Endodermal cell (in vitro differentiated cells): Measurements from ENCODE around the gene NLGN1. TPM values are rescaled to one million over a fixed set of nuclear protein-coding genes. Genes with fewer than 3 reads are reported as not detected.

ENCODE experiments used
- DNase-seq: peaks from one replicate; pipeline ENCODE4 v3.0.0-alpha.2; 2017
- H3K27ac ChIP-seq: 2 replicates; pipeline ENCODE4 v1.5.1; 2013; ENCODE audit warnings: mild to moderate bottlenecking, low read depth, low read length, moderate library complexity
- H3K27me3 ChIP-seq: 2 replicates; pipeline ENCODE4 v1.6.1; 2013; ENCODE audit warnings: mild to moderate bottlenecking, low read length, moderate library complexity; ENCODE audit not compliant: insufficient read depth, control insufficient read depth, poor library complexity, severe bottlenecking
- H3K36me3 ChIP-seq: 2 replicates; pipeline ENCODE4 v1.7.0; 2013; ENCODE audit warnings: mild to moderate bottlenecking, low read length, moderate library complexity; ENCODE audit not compliant: control insufficient read depth, insufficient read depth
- H3K4me1 ChIP-seq: one replicate; pipeline ENCODE4 v1.7.0; 2013; ENCODE audit warnings: low read length; ENCODE audit not compliant: control insufficient read depth, insufficient read depth
- H3K4me3 ChIP-seq: 2 replicates; pipeline ENCODE4 v1.5.1; 2013; ENCODE audit warnings: mild to moderate bottlenecking, low read length, moderate library complexity
- H3K9ac ChIP-seq: 2 replicates; pipeline ENCODE4 v1.6.1; 2013; ENCODE audit warnings: mild to moderate bottlenecking, low read length, moderate library complexity; ENCODE audit not compliant: poor library complexity, severe bottlenecking; ENCODE audit errors: extremely low read depth
- H3K9me3 ChIP-seq: 2 replicates; pipeline ENCODE4 v1.6.1; 2013; ENCODE audit warnings: mild to moderate bottlenecking, low read length, moderate library complexity; ENCODE audit not compliant: control insufficient read depth
- H3K27ac Mint-ChIP-seq: 2 replicates; pipeline ENCODE4 v1.8.0; 2020; ENCODE audit warnings: mixed read lengths
- H3K27me3 Mint-ChIP-seq: 2 replicates; pipeline ENCODE4 v1.8.0; 2021; ENCODE audit warnings: mild to moderate bottlenecking, mixed read lengths; ENCODE audit not compliant: insufficient read depth
- H3K36me3 Mint-ChIP-seq: 2 replicates; pipeline ENCODE4 v1.8.0; 2020; ENCODE audit warnings: low read depth, mixed read lengths
- H3K4me1 Mint-ChIP-seq: 2 replicates; pipeline ENCODE4 v1.8.0; 2020; ENCODE audit warnings: mixed read lengths
- H3K4me3 Mint-ChIP-seq: 2 replicates; pipeline ENCODE4 v1.8.0; 2020; ENCODE audit warnings: mild to moderate bottlenecking, moderate library complexity, mixed read lengths
- H3K9me3 Mint-ChIP-seq: 2 replicates; pipeline ENCODE4 v1.8.0; 2020; ENCODE audit warnings: mild to moderate bottlenecking, mixed read lengths
- WGBS, 2 experiments: methylation state at CpG; one replicate each; pipeline versions ENCODE4 v1.1.5 to v1.1.7; 2013; ENCODE audit warnings: missing lambda C conversion rate in 2 of 2, mixed read lengths in 1 of 2; ENCODE audit not compliant: insufficient coverage in 1 of 2, insufficient read length in 1 of 2; 5-methylcytosine and 5-hydroxymethylcytosine counted together
- total RNA-seq, 2 donors: library from RNA; stranded (reverse); fragmentation: NEBNext Ultra II Directional in 1 of 2; extraction: Animal tissue kit (Norgen Biotek cat#: 25700) in 1 of 2; gene quantifications; 2 replicates in 1 of 2; 3 replicates in 1 of 2; pipeline ENCODE4 v1.2.1, GENCODE V29; 2021
- TF ChIP-seq, protein P1 (sequence below): fragments of 200-600 bp; sonication (generic); conservative IDR thresholded peaks from 2 replicates; pipeline ENCODE4 v1.5.0; 2021; ENCODE audit warnings: antibody characterized with exemption, mild to moderate bottlenecking

The NLGN1 gene
- total RNA-seq, 2 donors from 2014 or later, result 3.4 to 14.3 TPM

DNA sequence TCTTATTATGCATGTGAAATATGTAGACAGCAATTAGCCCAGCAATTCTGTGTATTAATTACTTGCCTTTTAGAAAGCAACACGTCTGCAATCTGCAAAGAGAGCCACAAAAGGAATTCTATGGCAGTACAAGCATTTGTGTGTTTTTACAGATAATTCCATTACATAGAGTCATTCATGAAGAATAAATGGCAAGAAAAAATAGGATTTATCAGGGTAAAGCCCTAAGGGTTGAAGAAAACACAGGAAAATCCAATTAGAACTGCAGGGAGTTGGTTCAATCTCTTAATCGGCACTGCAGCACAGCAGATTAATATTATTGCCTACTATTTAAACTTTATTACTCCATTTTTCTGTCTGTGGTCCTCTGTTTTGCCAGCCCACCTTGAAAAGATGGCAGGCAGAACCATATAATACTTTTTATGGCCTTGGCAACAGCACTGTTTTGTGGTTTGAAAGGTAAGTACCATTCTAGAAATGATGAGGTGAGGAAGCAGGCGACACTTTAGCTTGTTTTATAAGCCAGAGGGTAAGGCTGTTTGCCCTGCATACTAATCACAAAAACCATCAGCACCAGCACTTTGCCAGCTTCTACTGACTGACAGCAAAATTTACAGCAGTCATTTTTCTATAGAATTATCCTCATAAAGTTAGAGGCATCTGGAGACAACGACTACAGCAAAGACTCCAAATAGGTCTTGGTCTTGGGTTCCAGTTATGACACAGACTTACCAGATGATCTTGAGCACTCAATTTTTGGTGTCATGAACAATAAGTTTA lies 823.4 kb downstream of the NLGN1 start:
- H3K27me3 Mint-ChIP-seq, result no peaks in the 10 kb centered on the region
- H3K4me1 ChIP-seq, result no peaks in the 10 kb centered on the region
- H3K9ac ChIP-seq, result no peak overlapping the region
- peaks cover 10% of the 10 kb centered on the region for H3K4me1 Mint-ChIP-seq
- H3K36me3 ChIP-seq, result no peaks in the 10 kb centered on the region
- TF ChIP-seq, protein P1, sequence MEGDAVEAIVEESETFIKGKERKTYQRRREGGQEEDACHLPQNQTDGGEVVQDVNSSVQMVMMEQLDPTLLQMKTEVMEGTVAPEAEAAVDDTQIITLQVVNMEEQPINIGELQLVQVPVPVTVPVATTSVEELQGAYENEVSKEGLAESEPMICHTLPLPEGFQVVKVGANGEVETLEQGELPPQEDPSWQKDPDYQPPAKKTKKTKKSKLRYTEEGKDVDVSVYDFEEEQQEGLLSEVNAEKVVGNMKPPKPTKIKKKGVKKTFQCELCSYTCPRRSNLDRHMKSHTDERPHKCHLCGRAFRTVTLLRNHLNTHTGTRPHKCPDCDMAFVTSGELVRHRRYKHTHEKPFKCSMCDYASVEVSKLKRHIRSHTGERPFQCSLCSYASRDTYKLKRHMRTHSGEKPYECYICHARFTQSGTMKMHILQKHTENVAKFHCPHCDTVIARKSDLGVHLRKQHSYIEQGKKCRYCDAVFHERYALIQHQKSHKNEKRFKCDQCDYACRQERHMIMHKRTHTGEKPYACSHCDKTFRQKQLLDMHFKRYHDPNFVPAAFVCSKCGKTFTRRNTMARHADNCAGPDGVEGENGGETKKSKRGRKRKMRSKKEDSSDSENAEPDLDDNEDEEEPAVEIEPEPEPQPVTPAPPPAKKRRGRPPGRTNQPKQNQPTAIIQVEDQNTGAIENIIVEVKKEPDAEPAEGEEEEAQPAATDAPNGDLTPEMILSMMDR, result no peak
- 50 to 69% methylated on average over 2 to 4 of the region's 4 CpGs for WGBS, 2 experiments
- no peak overlapping the region for H3K4me3 ChIP-seq
- no peaks in the 10 kb centered on the region for H3K9me3 Mint-ChIP-seq
- no peaks in the 10 kb centered on the region for H3K36me3 Mint-ChIP-seq
- DNase-seq, result no peak
- no peaks in the 10 kb centered on the region for H3K9me3 ChIP-seq
- no peak overlapping the region for H3K27ac Mint-ChIP-seq
- H3K27ac ChIP-seq, result no peak overlapping the region
- no peak overlapping the region for H3K4me3 Mint-ChIP-seq
- no peaks in the 10 kb centered on the region for H3K27me3 ChIP-seq

DNA sequence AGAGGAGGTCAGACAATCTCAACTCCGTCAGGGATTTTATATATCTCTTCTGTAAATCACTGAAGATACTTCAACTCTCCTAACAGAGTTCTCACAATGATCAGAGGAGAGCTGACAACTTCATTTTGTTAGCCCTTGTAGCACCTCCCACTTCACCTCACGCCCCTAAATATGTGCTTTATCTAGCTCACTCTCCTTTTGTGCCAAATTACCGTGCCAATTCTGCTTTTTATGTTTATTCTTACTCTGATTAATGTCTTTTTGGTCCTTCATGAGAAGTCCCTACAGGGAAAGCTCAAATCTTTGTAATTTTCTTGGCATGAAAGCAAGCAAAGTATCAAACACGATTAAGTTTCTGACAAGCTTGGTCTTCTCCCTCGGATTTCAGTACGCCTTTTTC lies 825.5 kb downstream of the NLGN1 start:
- Histone ChIP-seq H3K9me3 (no peaks in the 10 kb centered on the region), H3K36me3 (no peaks in the 10 kb centered on the region), H3K27ac (no peak overlapping the region), H3K27me3 (no peaks in the 10 kb centered on the region), H3K9ac (no peak overlapping the region), H3K4me3 (no peak overlapping the region), H3K4me1 (no peaks in the 10 kb centered on the region)
- WGBS, 2 experiments, result 86 to 91% methylated on average over 5 to 6 of the region's 6 CpGs
- TF ChIP-seq, protein P1, result no peak
- H3K36me3 Mint-ChIP-seq, result no peaks in the 10 kb centered on the region
- H3K27me3 Mint-ChIP-seq, result no peaks in the 10 kb centered on the region
- no peak overlapping the region for H3K4me3 Mint-ChIP-seq
- H3K27ac Mint-ChIP-seq, result no peak overlapping the region
- H3K9me3 Mint-ChIP-seq, result no peaks in the 10 kb centered on the region
- H3K4me1 Mint-ChIP-seq, result peaks cover 10% of the 10 kb centered on the region
- DNase-seq, result no peak

DNA sequence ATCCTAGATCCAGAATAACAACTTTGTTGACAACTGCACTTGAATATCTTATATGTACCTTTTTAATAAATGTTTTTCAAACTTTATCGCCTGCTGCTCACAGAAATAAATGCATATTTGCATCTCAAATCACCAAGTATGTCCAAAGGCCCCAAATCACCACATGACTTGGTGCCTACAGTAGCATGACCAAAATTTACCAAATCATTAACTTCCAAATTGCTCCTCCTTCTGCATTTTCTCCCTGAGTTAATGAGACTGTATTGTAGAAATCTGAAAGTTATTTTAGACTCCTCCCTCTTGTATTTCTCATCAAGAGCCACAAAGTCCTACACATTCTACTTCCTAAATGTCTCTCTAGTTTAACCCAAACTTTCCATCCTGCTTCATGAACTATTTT lies 826.1 kb downstream of the NLGN1 start:
- H3K36me3 ChIP-seq, result no peaks in the 10 kb centered on the region
- Mint-ChIP-seq H3K36me3 (no peaks in the 10 kb centered on the region), H3K4me3 (no peak overlapping the region), H3K4me1 (peaks cover 10% of the 10 kb centered on the region), H3K27ac (no peak overlapping the region), H3K27me3 (no peaks in the 10 kb centered on the region), H3K9me3 (no peaks in the 10 kb centered on the region)
- H3K9ac ChIP-seq, result no peak overlapping the region
- H3K4me3 ChIP-seq, result no peak overlapping the region
- 100% methylated on average over 1 of the region's 1 CpG for WGBS, 2 experiments
- no peaks in the 10 kb centered on the region for H3K9me3 ChIP-seq
- DNase-seq, result no peak
- H3K27ac ChIP-seq, result no peak overlapping the region
- TF ChIP-seq, protein P1, result no peak
- H3K4me1 ChIP-seq, result no peaks in the 10 kb centered on the region
- no peaks in the 10 kb centered on the region for H3K27me3 ChIP-seq
